IMR-90 (cell line): ENCODE data around the gene SNRNP70. TPM values are rescaled to one million over a fixed set of nuclear protein-coding genes. Genes with fewer than 3 reads are reported as not detected.

ENCODE experiments used
- ATAC-seq: fragments of 200-7000 bp; cut with Tn5 transposase; 2 replicates; pipeline ENCODE4 v1.9.1; 2020; ENCODE audit warnings: low read depth, mild to moderate bottlenecking, moderate library complexity
- BruUV-seq: library from RNA; stranded (reverse); fragments of 400-500 nt; replicated peaks from 2 replicates; lab custom pipeline; 2021; lab: Mats Ljungman, UMichigan
- CTCF ChIA-PET: fragments of 300-600 bp; formaldehyde crosslinking; extraction: SDS; loops from one replicate; lab custom pipeline; 2021; ENCODE audit warnings: antibody characterized with exemption; lab: Yijun Ruan, JAX
- POLR2A ChIA-PET: fragments of 300-600 bp; sonication (Branson Sonifier 250); formaldehyde crosslinking; loops from one replicate; lab custom pipeline; 2022; ENCODE audit warnings: antibody characterized with exemption; ENCODE audit not compliant: unreplicated experiment; lab: Charles Lee
- DNase-seq: peaks from one replicate; pipeline ENCODE4 v3.0.0; 2013
- H2AFZ ChIP-seq: replicated peaks from 2 replicates; pipeline ENCODE3; 2013; ENCODE audit warnings: low read length, mild to moderate bottlenecking; ENCODE audit not compliant: poor library complexity
- H2AK5ac ChIP-seq: 2 replicates; pipeline ENCODE4 v1.6.1; 2013; ENCODE audit warnings: low read depth, low read length, inconsistent platforms
- H2AK9ac ChIP-seq: replicated peaks from 2 replicates; pipeline ENCODE3; 2013; ENCODE audit warnings: mild to moderate bottlenecking, low read depth, low read length, moderate library complexity; ENCODE audit not compliant: poor library complexity
- H2BK120ac ChIP-seq: 2 replicates; pipeline ENCODE4 v1.6.1; 2013; ENCODE audit warnings: low read depth, low read length, inconsistent platforms
- H2BK15ac ChIP-seq: 3 replicates; pipeline ENCODE4 v1.6.1; 2013; ENCODE audit warnings: low read depth, low read length, inconsistent platforms
- H2BK20ac ChIP-seq: 2 replicates; pipeline ENCODE4 v1.6.1; 2013; ENCODE audit warnings: low read depth, mild to moderate bottlenecking, inconsistent platforms, low read length, moderate library complexity
- H2BK5ac ChIP-seq: 2 replicates; pipeline ENCODE4 v1.6.1; 2013; ENCODE audit warnings: mild to moderate bottlenecking, low read depth, low read length, inconsistent platforms; ENCODE audit not compliant: poor library complexity, severe bottlenecking
- H3K14ac ChIP-seq: replicated peaks from 2 replicates; pipeline ENCODE4 v1.6.1; 2013; ENCODE audit warnings: low read depth, low read length, inconsistent platforms
- H3K18ac ChIP-seq: 2 replicates; pipeline ENCODE4 v1.6.1; 2013; ENCODE audit warnings: low read depth, low read length, control low read depth
- H3K23ac ChIP-seq: 2 replicates; pipeline ENCODE4 v1.6.1; 2013; ENCODE audit warnings: low read depth, low read length, inconsistent platforms
- H3K27ac ChIP-seq: 2 replicates; pipeline ENCODE4 v1.5.1; 2013; ENCODE audit warnings: mild to moderate bottlenecking, control low read depth, low read length; ENCODE audit not compliant: insufficient read depth
- H3K27me3 ChIP-seq: 2 replicates; pipeline ENCODE4 v1.6.1; 2013; ENCODE audit warnings: low read length; ENCODE audit not compliant: control insufficient read depth, insufficient read depth
- H3K36me3 ChIP-seq: 2 replicates; pipeline ENCODE4 v1.6.1; 2013; ENCODE audit warnings: low read length, mixed read lengths; ENCODE audit not compliant: control insufficient read depth, insufficient read depth
- H3K4ac ChIP-seq: 2 replicates; pipeline ENCODE4 v1.6.1; 2013; ENCODE audit warnings: low read depth, low read length, inconsistent platforms
- H3K4me1 ChIP-seq: 2 replicates; pipeline ENCODE4 v1.6.1; 2013; ENCODE audit warnings: low read length, mixed read lengths; ENCODE audit not compliant: control insufficient read depth, insufficient read depth
- H3K4me2 ChIP-seq: 2 replicates; pipeline ENCODE4 v1.6.1; 2013; ENCODE audit warnings: low read depth, mild to moderate bottlenecking, control low read depth, low read length, moderate library complexity
- H3K4me3 ChIP-seq: 2 replicates; pipeline ENCODE4 v1.5.1; 2013; ENCODE audit warnings: low read depth, mild to moderate bottlenecking, control low read depth, low read length, moderate library complexity; ENCODE audit not compliant: insufficient read depth
- H3K56ac ChIP-seq: 2 replicates; pipeline ENCODE4 v1.6.1; 2013; ENCODE audit warnings: low read length, inconsistent platforms; ENCODE audit not compliant: insufficient read depth; ENCODE audit errors: extremely low read depth
- H3K79me1 ChIP-seq, 2 experiments: 2 replicates each; pipeline ENCODE4 v1.6.1; 2013; ENCODE audit warnings: low read length in 2 of 2, inconsistent platforms in 1 of 2, low read depth in 1 of 2
- H3K9ac ChIP-seq: 2 replicates; pipeline ENCODE4 v1.6.1; 2013; ENCODE audit warnings: low read depth, low read length, control low read depth
- H3K9me1 ChIP-seq: 2 replicates; pipeline ENCODE4 v1.6.1; 2013; ENCODE audit warnings: low read length, inconsistent platforms; ENCODE audit not compliant: insufficient read depth
- H3K9me3 ChIP-seq: 2 replicates; pipeline ENCODE4 v1.6.1; 2013; ENCODE audit warnings: low read length; ENCODE audit not compliant: control insufficient read depth, insufficient read depth
- H4K20me1 ChIP-seq: 2 replicates; pipeline ENCODE4 v1.6.1; 2013; ENCODE audit warnings: low read length, inconsistent platforms; ENCODE audit not compliant: insufficient read depth
- H4K5ac ChIP-seq: 2 replicates; pipeline ENCODE4 v1.6.1; 2013; ENCODE audit warnings: mild to moderate bottlenecking, low read depth, low read length, control low read depth
- H4K8ac ChIP-seq, 2 experiments: 2 replicates each; pipeline ENCODE4 v1.6.1; 2013; ENCODE audit warnings: low read depth in 2 of 2, low read length in 2 of 2, control low read depth in 1 of 2, inconsistent platforms in 1 of 2
- H4K91ac ChIP-seq: 2 replicates; pipeline ENCODE4 v1.6.1; 2013; ENCODE audit warnings: low read depth, low read length, inconsistent platforms; ENCODE audit not compliant: insufficient read depth
- BHLHE40 ChIP-seq: fragments of 150-350 bp; IDR thresholded peaks from 2 replicates; pipeline ENCODE4 v1.6.1; 2016; ENCODE audit warnings: mild to moderate bottlenecking, low read depth, low read length
- MAFK ChIP-seq: IDR thresholded peaks from 2 replicates; pipeline ENCODE4 v1.6.1; 2012; ENCODE audit warnings: low read depth, low read length, improper control_type of control experiment
- RCOR1 ChIP-seq: IDR thresholded peaks from 2 replicates; pipeline ENCODE4 v1.6.1; 2012; ENCODE audit warnings: mild to moderate bottlenecking, low read length, improper control_type of control experiment; ENCODE audit not compliant: insufficient replicate concordance
- WGBS, 2 experiments: methylation state at CpG; one replicate each; pipeline versions ENCODE4 v1.1.5 to v1.1.7; 2013; ENCODE audit warnings: missing lambda C conversion rate in 2 of 2; ENCODE audit not compliant: insufficient read length in 1 of 2; ENCODE audit errors: extremely low coverage in 2 of 2; 5-methylcytosine and 5-hydroxymethylcytosine counted together
- dilution Hi-C: fragments of 300-500 bp; cut with HindIII; formaldehyde crosslinking; loops from one replicate; pipeline ENCODE4 v1.14.3; 2018; ENCODE audit warnings: low sequenced_read_pairs; ENCODE audit not compliant: unreplicated experiment
- in situ Hi-C: fragments of 300-500 bp; cut with MboI; formaldehyde crosslinking; loops from 3 replicates; pipeline ENCODE4 v1.14.3; 2019; ENCODE audit warnings: low sequenced_read_pairs, inconsistent platforms, mixed read lengths
- intact Hi-C: fragments of 100-400 bp; cut with micrococcal nuclease; formaldehyde crosslinking; loops from 2 replicates; pipeline ENCODE4 v1.10.0; 2022
- polyA plus RNA-seq, 3 experiments: library from polyadenylated mRNA; depleted of rRNA; stranded (reverse); fragments of >200 nt; gene quantifications; 2 replicates each; pipeline ENCODE4 v1.2.3, GENCODE V29; 2012; ENCODE audit warnings: low replicate concordance in 1 of 3
- total RNA-seq: library from RNA; depleted of rRNA; stranded (reverse); fragments of >200 nt; gene quantifications from 2 replicates; pipeline ENCODE4 v1.2.3, GENCODE V29; 2012

The SNRNP70 gene
- total and polyA plus RNA-seq, 2 of the 4 experiments (the other 2 are of a cell fraction): 72.8 to 200 TPM

- Histone ChIP-seq H3K9ac (peak overlapping the region; percentile 52), H3K4me3 (peak overlapping the region; percentile 59), H3K79me1 (peaks cover 4 to 39% of the 10 kb centered on the region in 2 experiments; a peak in 3 of 4 replicates), H2AK5ac (peak overlapping the region; percentile 52), H4K20me1 (peaks cover 3% of the 10 kb centered on the region), H3K14ac (peak overlapping the region; percentile 29), H3K4ac (peak overlapping the region; percentile 55), H2BK20ac (no peak overlapping the region), H3K56ac (no peak overlapping the region), H2AK9ac (peak overlapping the region; percentile 91), H3K18ac (no peak overlapping the region), H3K36me3 (no peaks in the 10 kb centered on the region), H3K27ac (peak overlapping the region; percentile 81), H2BK120ac (no peak overlapping the region), H4K5ac (peak overlapping the region; percentile 10; the same call in 1 of the 2 replicates), H3K9me1 (peaks cover 19% of the 10 kb centered on the region), H2AFZ (peak overlapping the region; percentile 97), H2BK15ac (no peak overlapping the region), H4K8ac (peak overlapping the region; percentile 57 to 91; a peak in 3 of 4 replicates), H3K4me1 (peaks cover 8% of the 10 kb centered on the region), H3K23ac (peak overlapping the region; percentile 46; the same call in 1 of the 2 replicates), H3K27me3 (peaks cover 8% of the 10 kb centered on the region), H3K9me3 (no peaks in the 10 kb centered on the region), H3K4me2 (peak overlapping the region; percentile 82), H2BK5ac (peak overlapping the region; percentile 43), H4K91ac (peak overlapping the region; percentile 66; the same call in 1 of the 2 replicates)
- in situ Hi-C loops (no loop called here), intact Hi-C loops (no loop called here), dilution Hi-C loops (no loop called here)
- CTCF ChIA-PET: interaction anchor here (1.4 kb wide), 1 partner anchor 20 kb away, joined by 4 read pairs; no protein-coding TSS in a partner anchor
- ATAC-seq (no peak), DNase-seq (no peak)
- TF ChIP-seq MAFK (no peak), RCOR1 (no peak), BHLHE40 (peak; percentile 27; the same call in 1 of the 2 replicates)
- no TSS peak for BruUV-seq
- WGBS, 2 experiments: 94% methylated on average over 16 of the region's 26 CpGs; no CpG with 5 or more reads in 1 of the 2 experiments
- POLR2A ChIA-PET: interaction anchor here (0.5 kb wide), 1 partner anchor 23 kb away, joined by 8 read pairs; no protein-coding TSS in a partner anchor
Observed at GRCh38 chr19:49117677-49118564, 32.7 kb downstream of the SNRNP70 start.
